Mesodermal cell (in vitro differentiated cells): ENCODE measurements around the gene ADARB2.

ENCODE experiments used
- H3K27ac ChIP-seq: 2 replicates; pipeline ENCODE4 v1.7.0; 2013; ENCODE audit warnings: mild to moderate bottlenecking, low read depth, low read length, moderate library complexity; ENCODE audit not compliant: severe bottlenecking
- H3K36me3 ChIP-seq: 2 replicates; pipeline ENCODE4 v1.7.1; 2013; ENCODE audit warnings: mild to moderate bottlenecking, low read length, moderate library complexity; ENCODE audit not compliant: control insufficient read depth, insufficient read depth
- H3K4me1 ChIP-seq: one replicate; pipeline ENCODE4 v1.7.1; 2013; ENCODE audit warnings: mild to moderate bottlenecking, low read length; ENCODE audit not compliant: insufficient read depth, control insufficient read depth, poor library complexity, severe bottlenecking
- H3K4me3 ChIP-seq: 2 replicates; pipeline ENCODE4 v1.7.0; 2013; ENCODE audit warnings: low read length, control low read depth, mild to moderate bottlenecking; ENCODE audit not compliant: insufficient read depth, poor library complexity, severe bottlenecking; ENCODE audit errors: extremely low read depth
- H3K9me3 ChIP-seq: 2 replicates; pipeline ENCODE4 v1.7.1; 2013; ENCODE audit warnings: mild to moderate bottlenecking, low read length, moderate library complexity; ENCODE audit not compliant: control insufficient read depth
- WGBS, 2 experiments: methylation state at CpG; one replicate each; pipeline ENCODE4 v1.1.5; 2013; ENCODE audit warnings: missing lambda C conversion rate in 2 of 2; ENCODE audit not compliant: insufficient coverage in 2 of 2; 5-methylcytosine and 5-hydroxymethylcytosine counted together

Gene ADARB2

DNA sequence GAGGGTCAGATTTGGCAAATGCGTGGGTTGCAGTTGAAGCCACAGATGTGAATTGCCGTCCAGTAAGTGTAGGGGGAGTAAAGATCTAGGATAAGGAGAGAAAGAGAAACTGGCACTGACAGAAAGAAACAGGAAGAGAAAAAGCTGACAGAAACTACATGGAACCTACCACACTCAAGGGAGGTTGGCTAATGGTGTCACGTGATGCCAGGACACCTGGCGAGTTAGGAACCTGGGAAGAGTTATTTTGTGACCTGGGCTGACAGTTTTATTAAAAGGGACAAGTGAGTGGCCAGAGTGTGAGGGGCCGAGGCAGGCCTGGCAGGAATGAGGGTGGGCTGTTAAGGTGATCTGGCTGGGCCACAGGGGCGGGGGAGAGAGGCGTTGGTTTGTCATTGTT, 188.7 kb downstream of the ADARB2 start:
- WGBS, 2 experiments = 82 to 88% methylated on average over 7 of the region's 7 CpGs
- H3K36me3 ChIP-seq = no peaks in the 10 kb centered on the region
- H3K9me3 ChIP-seq = peaks cover 7% of the 10 kb centered on the region
- no peaks in the 10 kb centered on the region for H3K4me1 ChIP-seq
- no peak overlapping the region for H3K4me3 ChIP-seq
- no peak overlapping the region for H3K27ac ChIP-seq

DNA sequence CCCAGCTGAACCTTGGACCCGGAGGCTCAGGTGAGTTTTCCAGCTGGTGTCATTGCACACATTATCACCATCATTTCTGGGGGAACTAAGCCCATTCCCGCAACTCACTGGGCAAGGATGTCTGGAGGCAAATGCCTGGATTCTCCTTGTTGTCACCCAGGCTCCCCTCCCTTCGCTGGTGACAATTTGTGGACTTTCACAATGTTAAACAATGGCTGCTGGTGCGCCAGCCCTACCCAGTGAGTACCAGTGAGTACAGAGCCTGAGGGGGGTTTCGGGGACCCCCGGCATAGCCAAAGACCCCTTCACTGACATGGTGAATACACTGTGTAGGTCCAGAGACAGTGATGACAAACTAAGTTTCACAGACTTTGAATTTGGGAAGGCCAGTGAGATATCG, 189.2 kb downstream of the ADARB2 start:
- H3K4me1 ChIP-seq = no peaks in the 10 kb centered on the region
- no peaks in the 10 kb centered on the region for H3K36me3 ChIP-seq
- peaks cover 7% of the 10 kb centered on the region for H3K9me3 ChIP-seq
- H3K4me3 ChIP-seq = no peak overlapping the region
- WGBS, 2 experiments = 87 to 95% methylated on average over 6 to 7 of the region's 7 CpGs
- H3K27ac ChIP-seq = no peak overlapping the region

DNA sequence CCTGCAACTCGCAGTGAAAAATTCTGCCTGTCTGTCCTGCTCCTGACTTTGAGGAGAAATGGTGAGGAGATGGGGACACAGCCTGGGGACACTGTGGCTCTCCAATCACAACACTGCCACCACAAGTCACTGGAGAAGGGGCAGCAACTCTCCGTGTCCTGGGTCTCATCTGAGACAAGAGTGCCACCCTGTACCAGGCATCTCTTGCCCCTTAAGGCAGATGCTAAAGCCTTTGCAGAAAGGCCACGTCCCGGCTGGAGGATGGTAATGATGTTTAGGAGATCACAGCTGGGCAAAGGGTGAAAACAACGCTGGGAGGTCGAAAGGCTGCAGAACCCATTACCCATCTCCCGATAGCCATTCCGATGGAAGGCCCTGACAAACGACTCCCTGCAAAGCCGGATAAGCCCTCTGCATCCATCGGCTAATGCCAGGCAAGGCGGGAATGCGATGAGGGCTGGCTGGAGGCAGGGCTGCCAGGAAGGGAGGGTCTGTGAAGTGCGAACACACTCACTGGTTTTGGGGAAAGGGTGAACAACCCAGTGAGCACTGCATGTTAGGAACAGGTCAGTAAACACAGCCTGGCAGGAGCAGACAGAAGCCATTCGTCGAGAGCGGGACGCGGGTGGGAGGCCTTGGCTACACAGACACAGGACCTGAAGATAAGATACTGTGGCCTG, 190.8 kb downstream of the ADARB2 start:
- Histone ChIP-seq H3K4me1 (no peaks in the 10 kb centered on the region), H3K9me3 (peaks cover 7% of the 10 kb centered on the region), H3K27ac (no peak overlapping the region), H3K4me3 (no peak overlapping the region), H3K36me3 (no peaks in the 10 kb centered on the region)
- 78% methylated on average over 18 of the region's 19 CpGs for WGBS, 2 experiments

DNA sequence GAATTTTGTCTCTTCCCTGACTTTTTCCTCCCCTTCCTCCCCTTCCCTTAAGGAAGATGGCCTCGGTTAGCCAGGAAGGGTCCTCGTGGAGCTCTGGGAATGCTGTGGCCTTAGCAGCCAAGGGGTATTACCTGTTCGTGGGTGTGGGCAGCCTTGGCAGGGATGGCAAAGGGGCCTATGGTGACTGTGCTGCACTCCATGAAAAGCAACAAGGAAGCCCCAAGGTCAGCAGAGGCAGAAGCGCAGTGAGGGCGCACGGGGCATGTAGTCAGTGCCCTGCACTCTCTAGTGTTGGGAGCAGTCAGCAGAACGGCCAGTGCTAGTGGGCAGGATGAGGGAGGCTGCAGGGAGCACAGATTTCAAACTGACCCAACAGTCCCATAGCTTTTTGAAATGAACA, 191.8 kb downstream of the ADARB2 start:
- Histone ChIP-seq H3K4me1 (no peaks in the 10 kb centered on the region), H3K4me3 (no peak overlapping the region), H3K9me3 (peaks cover 7% of the 10 kb centered on the region), H3K36me3 (no peaks in the 10 kb centered on the region), H3K27ac (no peak overlapping the region)
- WGBS, 2 experiments = 79 to 87% methylated on average over 5 to 7 of the region's 7 CpGs

DNA sequence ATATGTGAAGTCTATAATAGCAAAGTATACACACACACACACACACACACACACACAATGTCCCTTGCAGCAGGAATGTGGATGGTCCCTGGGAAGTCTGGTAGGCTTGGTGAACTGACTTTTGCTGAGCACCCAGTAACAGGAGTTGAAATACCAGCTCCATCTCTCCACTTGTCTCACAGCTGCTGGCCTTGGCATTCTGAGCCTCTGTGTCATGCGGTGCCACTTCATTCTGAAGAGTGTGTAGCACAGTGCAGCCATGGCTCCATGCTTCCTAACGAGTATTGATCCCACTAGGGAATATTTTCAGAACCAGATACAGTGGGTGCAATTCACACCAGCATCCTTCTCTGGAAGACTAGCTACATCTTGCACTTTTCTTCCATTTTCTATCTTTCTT, 192.4 kb downstream of the ADARB2 start:
- Histone ChIP-seq H3K4me1 (no peaks in the 10 kb centered on the region), H3K27ac (no peak overlapping the region), H3K9me3 (peaks cover 7% of the 10 kb centered on the region), H3K36me3 (no peaks in the 10 kb centered on the region), H3K4me3 (no peak overlapping the region)
- 95% methylated on average over 2 of the region's 2 CpGs; no CpG with 5 or more reads in 1 of the 2 experiments for WGBS, 2 experiments

DNA sequence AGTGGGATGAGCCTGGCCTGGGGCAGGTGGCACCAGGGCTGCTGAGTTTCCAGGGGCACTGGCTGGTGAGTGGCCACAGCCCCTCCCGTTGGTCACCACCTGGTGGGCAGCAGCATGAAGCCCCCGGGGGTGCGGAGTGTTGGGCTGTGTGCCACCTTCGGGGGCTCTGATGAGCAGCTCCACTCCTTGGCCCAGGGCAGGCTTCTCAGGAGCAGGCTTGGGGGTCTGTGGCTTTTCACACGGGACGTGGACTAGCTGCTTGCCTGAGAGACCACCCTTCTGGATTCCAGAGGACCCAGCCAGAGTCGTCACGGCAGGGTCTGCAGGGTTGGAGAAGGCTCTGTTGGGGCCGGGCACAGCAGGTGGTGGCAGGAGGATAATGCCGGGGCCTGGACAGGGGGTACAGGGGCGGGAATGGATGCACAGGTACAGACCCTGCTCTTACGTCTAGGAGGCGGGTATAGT, 193.1 kb downstream of the ADARB2 start:
- WGBS, 2 experiments = 89 to 92% methylated on average over 12 to 13 of the region's 13 CpGs
- Histone ChIP-seq H3K27ac (no peak overlapping the region), H3K36me3 (no peaks in the 10 kb centered on the region), H3K4me1 (no peaks in the 10 kb centered on the region), H3K4me3 (no peak overlapping the region), H3K9me3 (peaks cover 7% of the 10 kb centered on the region)

DNA sequence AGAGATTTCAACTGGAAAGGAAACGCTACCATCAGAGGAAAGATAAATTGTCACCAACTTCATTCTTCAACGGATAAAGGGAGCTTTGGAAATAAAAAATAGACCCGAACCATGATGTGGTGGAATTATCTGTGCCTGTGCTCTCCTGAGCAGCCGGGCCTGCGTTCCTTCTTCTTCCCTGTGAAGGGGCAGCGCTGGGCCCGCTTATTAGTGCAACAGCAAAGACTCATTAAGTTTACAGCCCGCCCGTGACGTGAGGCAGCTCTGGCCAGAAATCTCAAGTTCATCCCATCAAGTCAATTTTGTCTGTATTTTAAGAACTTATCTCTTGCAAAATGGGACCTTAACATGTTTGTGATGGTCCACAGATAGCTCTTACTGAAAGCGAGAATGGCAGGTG, 193.7 kb downstream of the ADARB2 start:
- Histone ChIP-seq H3K9me3 (peaks cover 6% of the 10 kb centered on the region), H3K27ac (no peak overlapping the region), H3K36me3 (no peaks in the 10 kb centered on the region), H3K4me1 (no peaks in the 10 kb centered on the region), H3K4me3 (no peak overlapping the region)
- WGBS, 2 experiments = 93 to 94% methylated on average over 7 to 11 of the region's 11 CpGs

DNA sequence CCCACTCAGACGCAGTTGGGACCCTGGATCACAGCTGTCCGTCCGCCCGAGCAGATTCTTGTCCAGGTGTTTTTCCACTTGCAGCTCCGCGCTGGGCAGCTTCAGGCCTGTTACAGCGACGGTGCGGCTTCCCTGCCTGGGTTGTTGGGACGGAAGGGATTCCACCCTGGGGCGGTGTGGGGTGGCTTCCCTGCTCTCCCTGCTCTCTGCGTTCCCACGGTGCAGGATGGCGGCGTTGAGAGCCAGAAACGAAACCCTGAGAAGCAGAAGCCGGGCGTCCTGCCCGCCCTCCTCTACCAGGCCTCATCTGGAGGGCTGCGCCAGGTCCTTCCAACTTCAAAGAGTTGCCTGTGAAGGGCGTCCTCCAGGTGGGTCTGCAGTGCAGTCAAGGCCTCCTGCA, 194.4 kb downstream of the ADARB2 start:
- Histone ChIP-seq H3K4me1 (no peaks in the 10 kb centered on the region), H3K27ac (no peak overlapping the region), H3K4me3 (no peak overlapping the region), H3K9me3 (no peaks in the 10 kb centered on the region), H3K36me3 (no peaks in the 10 kb centered on the region)
- WGBS, 2 experiments = 94 to 96% methylated on average over 19 to 21 of the region's 21 CpGs

DNA sequence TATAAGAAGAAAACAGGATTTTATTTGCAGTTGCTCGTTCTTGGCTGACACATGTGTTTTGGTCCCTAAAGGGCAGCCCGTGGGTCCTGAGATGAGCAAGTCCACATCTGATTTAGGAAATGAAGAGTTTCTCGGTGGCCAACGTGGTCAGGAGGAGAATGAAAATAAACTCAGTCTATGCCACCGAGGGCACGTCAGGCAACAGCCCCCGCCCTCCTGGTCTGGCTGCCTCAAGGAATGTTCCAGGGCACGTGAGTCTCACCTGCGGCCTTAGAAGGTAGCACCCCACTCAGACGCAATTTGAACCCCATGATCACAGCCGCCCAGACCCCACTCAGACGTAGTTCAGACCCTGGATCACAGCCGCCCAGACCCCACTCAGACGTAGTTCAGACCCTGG, 197.2 kb downstream of the ADARB2 start:
- Histone ChIP-seq H3K4me3 (no peak overlapping the region), H3K36me3 (no peaks in the 10 kb centered on the region), H3K27ac (no peak overlapping the region), H3K4me1 (no peaks in the 10 kb centered on the region), H3K9me3 (no peaks in the 10 kb centered on the region)
- WGBS, 2 experiments = 85 to 92% methylated on average over 8 to 11 of the region's 14 CpGs

DNA sequence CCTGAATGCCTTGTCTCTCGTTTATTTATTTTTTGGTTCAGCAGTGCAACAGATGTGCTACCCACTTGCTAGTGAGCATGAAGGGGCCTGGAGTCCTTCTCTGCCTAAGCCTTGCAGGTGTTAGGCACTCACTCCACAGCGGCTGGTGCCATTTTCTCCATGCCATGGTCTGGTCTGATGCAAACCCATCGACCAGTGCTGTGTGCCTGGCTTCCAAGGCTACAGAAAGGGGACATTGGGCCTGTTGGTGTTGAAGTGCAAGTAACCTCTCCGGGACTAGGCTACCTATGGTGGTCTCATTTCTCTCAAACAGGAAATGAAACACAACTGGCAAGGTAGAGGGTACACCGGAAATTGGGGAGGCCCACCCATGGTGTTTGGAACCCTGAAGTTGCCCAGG, 198.1 kb downstream of the ADARB2 start:
- Histone ChIP-seq H3K9me3 (no peaks in the 10 kb centered on the region), H3K4me1 (no peaks in the 10 kb centered on the region), H3K36me3 (no peaks in the 10 kb centered on the region), H3K4me3 (no peak overlapping the region), H3K27ac (no peak overlapping the region)
- 85 to 93% methylated on average over 4 to 5 of the region's 5 CpGs for WGBS, 2 experiments

DNA sequence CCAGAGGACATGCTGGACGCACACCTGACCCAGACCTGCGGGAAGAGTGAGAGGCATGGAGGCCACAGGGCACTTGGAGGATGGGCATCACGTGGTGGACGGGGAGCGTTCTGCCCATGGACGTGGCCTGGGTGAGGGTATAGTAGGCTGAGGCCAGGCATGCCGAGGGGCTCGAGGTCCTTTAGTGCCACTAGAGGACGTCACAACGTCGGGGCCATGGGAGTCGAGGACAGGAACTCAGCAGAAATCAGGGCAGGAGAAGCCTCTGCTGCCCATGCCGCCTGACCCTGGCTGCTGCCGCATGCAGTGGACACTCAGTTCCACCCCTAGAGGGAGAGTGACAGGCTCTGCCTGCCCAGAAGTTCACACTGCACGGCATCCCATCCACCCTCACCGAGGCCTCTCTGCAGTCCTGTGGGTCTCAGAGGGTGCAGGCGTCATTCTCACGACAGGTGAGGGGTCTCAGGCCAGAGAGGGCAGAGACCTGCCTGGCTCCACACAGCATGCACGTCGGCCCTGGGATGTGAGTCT, 198.7 kb downstream of the ADARB2 start:
- Histone ChIP-seq H3K36me3 (no peaks in the 10 kb centered on the region), H3K27ac (no peak overlapping the region), H3K4me1 (no peaks in the 10 kb centered on the region), H3K9me3 (no peaks in the 10 kb centered on the region), H3K4me3 (no peak overlapping the region)
- WGBS, 2 experiments = 86 to 89% methylated on average over 20 of the region's 20 CpGs
